Measurements from ENCODE around the gene CYS1. TPM values are rescaled to one million over a fixed set of nuclear protein-coding genes. Genes with fewer than 3 reads are reported as not detected.
"Not testable (repeated sequence)": the region's sequence is repeated elsewhere in the genome, so short reads cannot be mapped to it uniquely, and the experiment has no call there.

The CYS1 gene
- total RNA-seq, result 3.8 TPM
- long read RNA-seq, partial matches to known transcripts, result 1 of 5 reads
- long read RNA-seq, other reads (novel, unspliced or antisense), result 0 of 5 reads

DNA sequence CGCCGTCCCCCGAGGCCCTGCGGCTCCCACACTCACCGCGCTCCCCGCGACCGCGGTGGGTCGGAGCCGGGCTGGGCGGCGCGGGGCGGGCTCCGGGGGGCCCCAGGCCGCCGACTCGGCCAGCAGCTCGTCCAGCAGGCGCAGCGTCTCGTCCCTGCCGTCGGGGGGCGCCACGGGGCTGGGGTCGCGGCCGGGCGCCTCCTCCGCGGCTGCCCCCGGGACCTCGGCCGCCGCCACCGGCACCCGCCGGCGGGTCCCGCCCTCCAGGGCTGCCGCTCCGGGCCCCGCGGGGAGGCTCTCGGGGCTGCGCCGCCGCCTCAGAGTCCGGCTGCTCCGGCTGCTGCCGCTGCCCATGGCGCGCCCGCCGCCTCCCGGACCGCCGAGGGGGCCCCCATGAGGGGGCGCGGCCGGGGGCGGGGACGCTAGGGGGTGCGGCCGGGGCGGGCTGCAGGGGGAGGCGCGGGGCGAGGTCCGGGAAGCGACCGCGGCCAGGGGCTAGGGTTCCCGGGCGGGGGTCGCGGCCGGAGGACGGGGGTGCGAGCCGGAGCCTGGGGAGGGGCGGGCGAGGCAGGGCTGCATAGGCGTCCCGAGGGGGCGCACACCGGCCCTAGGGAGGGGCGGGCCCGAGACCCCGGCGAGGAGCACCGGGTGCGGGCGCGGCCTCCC, at the start of gene CYS1:
Gene CYS1 (minus strand): TSS at position 542 of the 666 bp plus-strand sequence. CDS start 188 bp downstream, at position 354.
- DNase-seq (ENCODE audit: low spot score), result no peak
- intact Hi-C loops (cut with DNase I), result no loop called here

DNA sequence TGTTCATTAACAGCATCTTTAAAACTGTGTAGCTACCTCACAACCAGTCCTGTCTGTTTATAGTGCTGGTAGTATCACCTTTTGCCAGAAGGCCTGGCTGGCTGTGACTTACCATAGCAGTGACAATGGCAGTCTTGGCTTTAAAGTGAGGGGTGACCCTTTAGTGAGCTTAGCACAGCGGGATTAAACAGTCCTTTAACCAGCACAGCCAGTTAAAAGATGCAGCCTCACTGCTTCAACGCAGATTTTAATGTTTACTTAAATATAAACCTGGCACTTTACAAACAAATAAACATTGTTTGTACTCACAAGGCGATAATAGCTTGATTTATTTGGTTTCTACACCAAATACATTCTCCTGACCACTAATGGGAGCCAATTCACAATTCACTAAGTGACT, 49.3 kb upstream of the CYS1 start:
- intact Hi-C loops (cut with DNase I), result no loop called here
- DNase-seq (ENCODE audit: low spot score), result no peak

- intact Hi-C loops (cut with DNase I), result no loop called here
- DNase-seq (ENCODE audit: low spot score), result no peak
These were observed 48.2 kb upstream of the CYS1 start for GRCh38 chr2:10128420-10128819.

DNA sequence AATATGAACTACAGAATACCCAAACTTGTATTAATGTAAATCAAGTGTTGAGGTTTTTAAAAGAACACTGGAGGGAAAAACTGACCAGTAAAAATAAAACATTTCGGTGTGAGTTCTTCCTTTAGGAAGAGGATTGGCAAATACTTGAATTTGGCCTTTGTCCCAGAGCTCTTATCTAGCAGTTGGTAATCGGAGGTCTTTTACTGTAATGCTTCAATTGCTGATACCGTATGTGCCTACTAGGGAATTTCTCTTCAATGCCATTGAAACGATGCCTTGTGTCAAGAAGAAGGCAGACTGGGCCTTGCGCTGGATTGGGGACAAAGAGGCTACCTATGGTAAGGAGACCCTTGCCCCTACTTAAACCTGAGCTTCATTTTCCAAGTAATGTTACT, 46.4 kb upstream of the CYS1 start:
- intact Hi-C loops (cut with DNase I), result no loop called here
- DNase-seq (ENCODE audit: low spot score), result no peak

DNA sequence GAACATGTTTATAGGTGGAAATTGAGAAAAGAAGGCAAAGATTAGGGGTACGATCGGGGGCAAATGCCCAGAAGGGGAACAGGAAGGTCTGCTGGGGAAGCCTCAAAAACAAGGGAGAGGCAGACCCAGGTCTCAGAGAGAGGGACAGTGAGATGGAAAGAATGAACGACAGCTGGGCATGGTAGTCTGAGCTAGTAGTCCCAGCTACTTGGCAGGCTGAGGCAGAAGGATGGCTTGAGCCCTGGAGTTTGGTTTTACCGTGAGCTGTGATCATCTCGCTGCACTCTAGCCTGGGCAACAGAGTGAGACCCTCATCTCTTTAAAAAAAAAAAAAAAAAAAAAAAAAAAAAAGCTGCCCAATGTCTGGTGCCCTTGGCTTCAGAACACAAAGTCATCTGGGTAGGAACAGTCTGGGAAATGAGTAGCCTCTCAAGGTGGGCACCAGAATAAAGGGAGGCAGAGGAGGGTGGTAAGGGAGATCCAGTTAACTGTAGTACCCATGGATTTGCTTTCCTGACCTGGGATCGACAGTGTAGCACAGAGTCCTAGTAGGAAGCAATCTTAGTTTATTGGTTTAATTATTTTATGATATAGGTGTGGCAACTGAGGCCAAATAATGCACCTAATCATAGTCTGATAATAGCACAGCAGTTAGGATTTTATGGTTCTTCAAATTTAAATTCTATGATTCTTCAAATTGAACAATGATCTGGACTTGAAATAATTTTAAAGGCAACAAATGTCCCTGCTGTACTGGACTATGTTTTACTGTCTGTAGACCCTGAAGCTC, 45.8 kb upstream of the CYS1 start:
- no peak for DNase-seq (ENCODE audit: low spot score)
- intact Hi-C loops (cut with DNase I), result loop anchor here (1.0 to 2.0 kb wide), 2 partner anchors 283 to 308 kb away; no protein-coding TSS in a partner anchor

- intact Hi-C loops (cut with DNase I), result loop anchor here (1.0 to 2.0 kb wide), 2 partner anchors 284 to 310 kb away; no protein-coding TSS in a partner anchor
- DNase-seq (ENCODE audit: low spot score), result no peak
These were observed 44.4 kb upstream of the CYS1 start for GRCh38 chr2:10124538-10125045.

DNA sequence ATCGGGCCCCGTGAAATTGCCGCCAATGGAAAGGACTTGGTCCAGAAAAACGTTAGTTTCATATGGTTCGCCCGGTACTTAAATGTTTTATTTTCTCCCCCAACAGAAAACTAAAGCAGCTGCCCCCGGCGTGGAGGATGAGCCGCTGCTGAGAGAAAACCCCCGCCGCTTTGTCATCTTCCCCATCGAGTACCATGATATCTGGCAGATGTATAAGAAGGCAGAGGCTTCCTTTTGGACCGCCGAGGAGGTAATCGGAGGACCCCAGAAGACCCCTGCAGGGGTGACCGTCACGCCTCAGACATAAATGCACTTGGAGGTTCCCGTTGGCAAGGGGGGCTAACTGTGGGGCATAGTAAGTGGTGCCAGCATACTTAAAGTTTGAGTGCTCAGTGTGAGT, 43.1 kb upstream of the CYS1 start:
- no peak for DNase-seq (ENCODE audit: low spot score)
- intact Hi-C loops (cut with DNase I), result no loop called here

DNA sequence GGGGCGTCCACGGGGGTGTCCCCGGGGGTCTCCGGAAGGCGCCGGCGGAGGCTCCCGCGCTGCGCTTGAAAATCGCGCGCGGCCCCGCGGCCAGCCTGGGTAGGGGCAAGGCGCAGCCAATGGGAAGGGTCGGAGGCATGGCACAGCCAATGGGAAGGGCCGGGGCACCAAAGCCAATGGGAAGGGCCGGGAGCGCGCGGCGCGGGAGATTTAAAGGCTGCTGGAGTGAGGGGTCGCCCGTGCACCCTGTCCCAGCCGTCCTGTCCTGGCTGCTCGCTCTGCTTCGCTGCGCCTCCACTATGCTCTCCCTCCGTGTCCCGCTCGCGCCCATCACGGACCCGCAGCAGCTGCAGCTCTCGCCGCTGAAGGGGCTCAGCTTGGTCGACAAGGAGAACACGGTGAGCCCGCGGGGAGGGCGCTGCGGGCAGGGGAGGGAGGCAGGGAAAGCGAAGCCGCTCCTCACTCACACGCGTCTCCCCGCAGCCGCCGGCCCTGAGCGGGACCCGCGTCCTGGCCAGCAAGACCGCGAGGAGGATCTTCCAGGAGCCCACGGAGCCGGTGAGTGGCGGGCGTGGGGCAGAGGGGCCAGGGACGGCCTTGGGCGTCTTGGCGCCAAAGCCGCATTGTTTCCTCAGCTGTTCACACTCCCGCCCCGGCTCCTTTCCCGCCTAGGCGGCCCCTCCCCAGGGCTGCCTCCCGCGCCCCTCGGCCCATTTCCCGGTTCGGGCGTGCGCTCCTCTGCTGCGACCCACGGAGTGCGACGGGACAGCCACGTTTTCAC, 42.5 kb upstream of the CYS1 start, which contains the start of gene RRM2:
Gene RRM2 (plus strand): TSS at position 240 of the 781 bp plus-strand sequence. CDS start 60 bp downstream, at position 300.
- peak; percentile 95 for DNase-seq (ENCODE audit: low spot score)
- intact Hi-C loops (cut with DNase I), result no loop called here

- DNase-seq (ENCODE audit: low spot score), result no peak
- intact Hi-C loops (cut with DNase I), result no loop called here
These were observed 40.8 kb upstream of the CYS1 start for GRCh38 chr2:10120877-10121574.

GRCh38 chr2:10120158-10120876, 40.1 kb upstream of the CYS1 start:
- DNase-seq (ENCODE audit: low spot score), result peak; percentile 98
- intact Hi-C loops (cut with DNase I), result no loop called here

DNA sequence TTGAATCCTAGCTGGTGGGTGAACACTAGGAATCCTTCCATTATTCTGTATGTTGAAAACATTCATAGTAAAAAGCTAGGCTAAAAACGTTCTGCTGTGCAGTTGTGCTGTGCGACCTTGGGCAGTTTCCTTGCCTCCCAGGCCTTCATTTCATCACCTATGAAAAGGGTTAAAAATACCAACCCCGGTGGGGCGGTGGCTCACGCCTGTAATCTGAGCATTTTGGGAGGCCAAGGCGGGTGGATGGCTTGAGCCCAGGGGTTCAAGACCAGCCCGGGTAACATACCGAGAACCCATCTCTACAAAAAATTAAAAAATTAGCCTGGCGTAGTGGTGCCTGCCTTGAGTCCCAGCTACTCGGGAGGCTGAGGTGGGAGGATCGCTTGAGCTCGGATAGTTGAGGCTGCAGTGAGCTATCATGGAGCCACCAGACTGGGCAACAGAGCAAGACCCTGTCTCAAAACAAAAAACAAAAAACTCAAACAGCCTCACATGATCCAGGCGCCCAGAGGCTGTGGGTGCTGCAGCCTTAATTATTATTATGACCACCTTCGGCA, 39.5 kb upstream of the CYS1 start:
- DNase-seq (ENCODE audit: low spot score), result no peak
- intact Hi-C loops (cut with DNase I), result no loop called here

- no peak for DNase-seq (ENCODE audit: low spot score)
- intact Hi-C loops (cut with DNase I), result no loop called here
These were observed 38.8 kb upstream of the CYS1 start for GRCh38 chr2:10119027-10119325.

DNA sequence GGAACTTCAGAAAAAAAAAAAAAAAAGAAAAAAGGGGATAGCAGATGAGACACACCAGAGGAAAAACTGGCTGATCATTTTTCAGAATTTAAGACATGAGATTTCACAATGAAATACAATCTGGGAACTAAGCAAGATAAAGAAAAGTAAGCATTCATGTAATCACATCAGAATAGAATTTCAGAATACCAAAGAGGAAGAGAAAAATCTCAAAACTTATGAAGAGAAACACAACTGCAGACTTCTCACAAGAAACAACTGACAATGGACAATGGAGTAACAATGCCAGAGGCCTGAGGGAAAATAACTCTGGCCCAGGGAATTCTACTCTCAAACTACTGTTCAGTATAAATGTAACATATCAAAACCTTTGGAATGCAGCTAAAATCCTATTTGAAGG, 29.1 kb upstream of the CYS1 start:
- DNase-seq (ENCODE audit: low spot score), result no peak
- intact Hi-C loops (cut with DNase I), result no loop called here

GRCh38 chr2:10104906-10105305, 24.7 kb upstream of the CYS1 start:
- intact Hi-C loops (cut with DNase I); DNase-seq (ENCODE audit: low spot score): not testable (repeated sequence)

DNA sequence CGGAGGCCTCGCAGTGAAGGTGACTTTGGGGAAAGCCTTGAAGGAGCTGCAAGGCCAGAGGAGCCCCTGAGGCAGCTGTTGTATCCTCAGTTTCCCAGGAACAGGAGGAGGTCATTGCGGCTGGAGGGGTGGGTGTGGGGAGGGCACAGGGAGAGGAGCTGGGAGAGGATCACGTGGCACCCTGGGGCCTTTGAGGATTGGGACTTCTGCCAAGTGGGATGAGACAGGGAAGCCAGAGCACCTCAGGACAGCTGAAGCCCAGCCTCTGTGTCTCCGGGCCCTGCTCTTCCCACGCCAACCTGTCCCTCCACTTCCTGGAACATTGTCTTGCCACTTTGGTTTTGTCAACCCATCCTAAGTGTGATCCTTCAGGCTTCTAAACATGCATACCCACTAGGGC, 23.0 kb upstream of the CYS1 start:
- intact Hi-C loops (cut with DNase I), result no loop called here
- no peak for DNase-seq (ENCODE audit: low spot score)

DNA sequence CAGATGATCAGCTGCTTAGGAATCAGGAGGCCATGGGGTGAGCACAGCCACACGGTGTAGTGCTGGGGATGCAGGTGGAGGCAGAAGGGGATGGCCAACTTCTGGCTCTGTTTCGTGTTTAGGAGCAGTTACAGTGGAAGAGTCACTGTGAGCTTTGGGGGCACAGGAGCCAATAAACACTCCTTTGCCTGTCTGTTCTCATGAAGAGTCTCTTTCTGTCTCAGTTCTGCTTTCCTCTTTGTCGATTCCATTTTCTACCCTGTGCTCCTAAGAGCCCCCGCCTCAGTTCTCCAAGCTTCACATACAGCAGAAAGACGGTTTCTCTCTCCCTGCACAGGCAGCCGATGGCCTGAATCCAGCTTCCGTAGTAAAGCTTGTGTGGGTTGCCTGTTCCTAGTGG, 21.3 kb upstream of the CYS1 start:
- intact Hi-C loops (cut with DNase I), result no loop called here

DNA sequence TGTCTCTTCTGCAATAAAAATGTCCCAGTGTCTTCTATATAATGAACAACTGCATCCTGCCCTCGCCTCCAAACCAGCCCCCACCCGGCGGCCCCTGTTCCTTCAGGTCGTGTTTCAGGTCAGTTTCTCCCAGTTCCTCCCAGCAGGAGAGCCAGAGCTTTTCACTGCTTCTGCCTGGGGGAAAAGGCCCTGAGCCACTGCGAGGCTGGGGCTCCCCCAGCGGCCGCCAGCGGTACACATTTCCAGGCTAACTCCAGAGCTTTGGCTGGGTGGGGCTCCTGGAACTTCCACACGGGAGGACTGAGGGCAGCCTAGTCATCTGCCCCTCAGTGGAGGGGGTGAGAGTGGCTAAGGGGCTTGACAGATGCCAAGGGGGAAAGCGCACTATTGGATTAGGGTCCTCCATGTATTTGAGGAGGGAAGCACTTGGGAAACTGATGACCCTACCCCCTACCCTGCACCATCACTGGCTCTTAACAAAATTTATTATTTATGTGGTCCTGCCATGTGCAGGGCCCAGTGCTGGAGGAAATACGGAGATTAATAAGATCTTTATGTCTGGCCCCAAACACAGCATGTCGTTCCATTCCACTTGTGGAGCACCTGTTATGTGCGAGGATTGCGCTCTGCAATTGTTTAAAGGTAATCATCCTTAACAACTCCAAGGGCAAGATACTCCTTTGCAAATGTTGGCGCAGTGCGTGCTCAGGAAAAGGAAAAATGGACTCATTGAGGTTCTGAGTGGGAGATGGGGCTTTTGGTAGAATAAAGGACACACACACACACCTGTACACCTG, 17.3 kb upstream of the CYS1 start:
- intact Hi-C loops (cut with DNase I), result loop anchor here (2.0 to 5.0 kb wide), 2 partner anchors 25 to 285 kb away; no protein-coding TSS in a partner anchor
- DNase-seq (ENCODE audit: low spot score), result peak; percentile 90

More for the DNA sequence above, 21.3 kb upstream of the CYS1 start:
- no peak for DNase-seq (ENCODE audit: low spot score)
